C4-2B (cell line): ENCODE results near the gene LTO1.

Source experiments
- CTCF ChIP-seq: fragments of 450-650 bp; conservative IDR thresholded peaks from 2 replicates; pipeline ENCODE4 v1.5.1; 2017; ENCODE audit warnings: mild to moderate bottlenecking
- ZFX ChIP-seq: fragments of 450-650 bp; IDR thresholded peaks from 2 replicates; pipeline ENCODE4 v1.6.1; 2017

DNA sequence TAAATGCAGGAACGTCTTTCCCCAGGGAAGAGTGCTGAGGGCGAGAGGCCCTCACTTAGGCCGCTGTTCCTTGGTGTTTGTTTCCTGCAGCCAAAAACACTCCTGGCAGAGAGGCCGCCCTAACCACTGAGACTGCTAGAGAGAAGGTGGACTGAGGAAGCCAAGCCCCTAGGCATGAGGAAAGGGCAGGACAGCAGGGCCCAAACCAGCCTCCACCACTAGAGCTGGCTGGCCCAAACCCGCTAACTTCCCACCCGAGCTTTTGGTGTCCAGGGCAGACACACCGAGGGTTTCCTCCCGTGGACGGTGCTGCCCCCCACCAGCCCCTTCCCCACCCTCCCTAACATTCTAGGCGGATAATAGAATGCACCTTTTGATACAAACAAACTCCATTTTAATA is 22.7 kb upstream of the LTO1 start:
- no peak for TF ChIP-seq CTCF
- TF ChIP-seq ZFX = no peak
